ENCODE results near the gene PIGBOS1.
A peak's percentile ranks its signal among the peaks of the same experiment; 100 is the strongest.
"Not testable (repeated sequence)": the region's sequence is repeated elsewhere in the genome, so short reads cannot be mapped to it uniquely, and the experiment has no call there.

Gene PIGBOS1

DNA sequence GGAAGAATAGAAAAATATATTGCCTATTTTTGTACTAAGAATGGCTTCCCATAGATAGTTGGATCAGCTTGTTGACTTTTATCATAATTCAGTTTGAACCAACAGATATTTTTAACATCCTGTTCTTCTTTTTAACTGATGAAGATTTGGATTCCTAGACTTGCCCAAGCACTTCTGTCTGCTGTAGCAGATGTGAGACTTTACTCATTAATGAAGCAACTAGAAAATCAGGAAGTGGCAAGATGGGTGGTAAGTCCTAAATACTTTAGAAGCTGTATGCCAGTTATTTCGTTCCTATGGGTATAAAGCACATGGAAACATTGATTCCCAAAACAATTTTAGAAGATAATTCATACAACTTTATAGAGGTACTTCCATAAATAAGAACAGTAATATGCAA, 8.5 kb upstream of the PIGBOS1 start:
- ATAC-seq, result no peak
- Mint-ChIP-seq H3K4me3 (no peak overlapping the region), H3K27me3 (no peaks in the 10 kb centered on the region), H3K4me1 (peaks cover 10% of the 10 kb centered on the region), H3K9me3 (no peaks in the 10 kb centered on the region), H3K27ac (no peak overlapping the region)
- no peak for DNase-seq

DNA sequence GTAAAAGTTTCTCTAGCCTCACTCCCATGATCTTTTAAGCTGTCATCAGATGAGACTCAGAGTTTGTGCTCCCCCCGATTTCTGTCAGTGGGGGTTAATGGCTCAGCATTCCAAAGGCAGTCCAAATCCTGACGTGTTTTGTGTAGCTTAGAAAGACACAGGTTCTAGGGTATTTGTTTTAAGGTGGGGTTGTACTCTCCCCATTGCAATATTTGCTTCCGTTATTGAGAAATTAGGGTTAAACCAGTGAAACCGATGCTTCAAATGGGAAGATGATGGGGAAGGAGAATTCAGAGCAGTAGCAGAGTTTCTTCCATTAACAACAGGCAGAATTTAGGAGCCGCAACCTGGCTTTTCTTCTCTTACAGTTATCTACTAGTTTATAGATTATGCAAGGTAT, 3.5 kb upstream of the PIGBOS1 start:
- ATAC-seq (no peak), DNase-seq (no peak)
- Mint-ChIP-seq H3K4me3 (no peak overlapping the region), H3K4me1 (peaks cover 27% of the 10 kb centered on the region), H3K27me3 (no peaks in the 10 kb centered on the region), H3K9me3 (no peaks in the 10 kb centered on the region), H3K27ac (no peak overlapping the region)

DNA sequence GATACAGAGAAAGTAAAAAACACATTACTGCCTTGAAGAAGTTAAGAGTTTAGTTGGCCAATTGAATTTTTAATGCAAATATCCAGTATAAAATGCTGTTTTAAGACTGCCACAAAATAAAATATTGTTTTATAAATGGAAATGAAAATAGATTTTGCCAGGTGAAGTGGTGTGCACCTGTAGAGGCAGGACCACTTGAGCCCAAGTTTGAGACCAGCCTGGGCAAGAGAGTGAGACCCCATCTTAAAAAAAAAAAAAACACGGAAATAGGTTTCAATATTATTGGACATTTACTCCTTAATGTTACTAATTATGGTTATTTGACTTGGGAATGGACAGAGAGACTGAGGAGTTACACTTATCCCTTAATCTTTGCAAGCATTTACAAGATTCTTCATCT, 2.0 kb upstream of the PIGBOS1 start:
- Mint-ChIP-seq H3K4me3 (no peak overlapping the region), H3K4me1 (peaks cover 42% of the 10 kb centered on the region), H3K27ac (peak overlapping the region in 1 of 2 donors; percentile 42), H3K9me3 (no peaks in the 10 kb centered on the region), H3K27me3 (no peaks in the 10 kb centered on the region)
- DNase-seq (no peak), ATAC-seq (no peak)

DNA sequence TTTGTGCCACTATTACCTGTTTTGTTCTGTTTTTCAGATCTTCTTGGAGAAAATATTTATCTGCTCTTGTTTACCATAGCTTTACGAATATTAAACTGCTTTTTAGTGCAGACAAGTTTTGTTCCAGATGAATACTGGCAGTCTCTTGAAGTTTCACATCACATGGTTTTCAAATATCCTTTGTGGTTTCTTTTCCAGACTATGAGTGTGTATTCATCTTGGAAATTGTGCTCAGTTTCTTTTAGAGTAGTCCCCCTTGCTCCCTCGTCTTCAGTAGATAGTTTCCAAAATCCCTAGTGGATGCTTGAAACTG, 1.3 kb upstream of the PIGBOS1 start:
- H3K4me1 Mint-ChIP-seq, result peaks cover 50% of the 10 kb centered on the region
- no peaks in the 10 kb centered on the region for H3K9me3 Mint-ChIP-seq
- peak overlapping the region in 1 of 2 donors; percentile 52 for H3K27ac Mint-ChIP-seq

DNA sequence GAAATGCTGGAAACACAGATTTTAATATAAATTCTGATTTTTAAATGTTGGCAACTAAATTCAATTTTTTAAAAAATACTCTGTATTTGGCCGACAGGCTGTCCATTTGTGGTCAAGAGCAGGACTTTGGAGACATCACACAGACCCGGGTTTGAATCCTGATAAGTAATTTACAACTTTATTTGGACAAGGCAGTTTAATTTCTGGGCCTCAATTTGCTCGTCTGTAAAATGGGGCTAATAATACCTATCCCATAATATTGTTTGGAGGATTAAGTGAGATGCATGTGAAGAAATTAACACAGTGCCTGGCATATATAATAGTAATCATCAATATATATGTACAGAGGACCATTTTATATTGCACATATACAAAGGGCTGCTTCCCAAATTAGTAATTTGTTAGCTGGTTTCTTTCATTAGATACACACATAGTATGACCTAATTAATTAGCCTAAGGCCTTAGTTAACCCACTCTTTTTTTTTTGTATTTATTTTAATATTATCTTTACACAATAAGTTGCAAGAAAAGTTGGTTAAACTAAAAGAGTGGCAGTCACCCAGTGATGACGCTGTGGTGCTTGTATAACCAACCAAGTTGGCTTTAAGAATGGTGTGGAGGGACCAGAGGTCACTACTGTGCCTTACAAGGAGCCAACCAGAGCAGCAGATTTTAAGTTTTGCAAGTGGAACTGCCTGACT, 764 bp upstream of the PIGBOS1 start:
- H3K27me3 Mint-ChIP-seq, result no peaks in the 10 kb centered on the region
- peak overlapping the region; percentile 94 to 99 for H3K4me3 Mint-ChIP-seq
- ATAC-seq (no peak), DNase-seq (peak in 1 of 2 donors; percentile 1)
- H3K9me3 Mint-ChIP-seq, result no peaks in the 10 kb centered on the region
- H3K27ac Mint-ChIP-seq, result peak overlapping the region; percentile 99 to 100
- H3K4me1 Mint-ChIP-seq, result peaks cover 55% of the 10 kb centered on the region

More for the DNA sequence above, 1.3 kb upstream of the PIGBOS1 start:
- ATAC-seq (no peak), DNase-seq (no peak)
- Mint-ChIP-seq H3K4me3 (peak overlapping the region; percentile 58 to 94), H3K27me3 (no peaks in the 10 kb centered on the region)

DNA sequence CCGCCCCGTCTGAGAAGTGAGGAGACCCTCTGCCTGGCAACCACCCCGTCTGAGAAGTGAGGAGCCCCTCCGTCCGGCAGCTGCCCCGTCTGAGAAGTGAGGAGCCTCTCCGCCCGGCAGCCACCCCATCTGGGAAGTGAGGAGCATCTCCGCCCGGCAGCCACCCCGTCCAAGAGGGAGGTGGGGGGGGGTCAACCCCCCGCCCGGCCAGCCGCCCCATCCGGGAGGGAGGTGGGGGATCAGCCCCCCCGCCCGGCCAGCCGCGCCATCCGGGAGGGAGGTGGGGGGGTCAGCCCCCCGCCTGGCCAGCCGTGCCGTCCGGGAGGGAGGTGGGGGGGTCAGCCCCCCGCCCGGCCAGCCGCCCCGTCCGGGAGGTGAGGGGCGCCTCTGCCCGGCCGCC, 16.1 kb downstream of the PIGBOS1 start:
- not testable (repeated sequence) for DNase-seq, ATAC-seq, H3K27ac Mint-ChIP-seq, H3K4me1 Mint-ChIP-seq, H3K9me3 Mint-ChIP-seq, H3K4me3 Mint-ChIP-seq, H3K27me3 Mint-ChIP-seq

DNA sequence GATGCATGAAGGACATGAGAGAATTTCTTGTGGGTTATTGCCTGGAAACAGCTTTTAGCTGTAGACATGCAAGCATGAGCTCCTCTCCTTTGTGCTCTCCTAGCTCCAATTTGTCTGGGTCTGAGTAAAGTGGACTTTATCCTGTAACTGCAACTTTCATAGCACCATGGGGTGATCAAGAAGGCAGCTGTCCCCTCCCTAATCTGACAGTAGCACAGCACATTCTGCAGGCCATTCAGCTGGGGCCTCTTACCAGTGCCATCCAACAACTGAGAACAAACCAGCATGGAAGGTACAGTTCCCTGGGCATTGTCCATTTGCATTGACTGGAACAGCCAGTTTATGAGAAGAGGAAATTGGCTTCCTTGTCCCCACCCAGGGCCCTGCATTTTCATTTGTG, 21.6 kb downstream of the PIGBOS1 start:
- H3K9me3 Mint-ChIP-seq, result no peaks in the 10 kb centered on the region
- no peak overlapping the region for H3K4me3 Mint-ChIP-seq

DNA sequence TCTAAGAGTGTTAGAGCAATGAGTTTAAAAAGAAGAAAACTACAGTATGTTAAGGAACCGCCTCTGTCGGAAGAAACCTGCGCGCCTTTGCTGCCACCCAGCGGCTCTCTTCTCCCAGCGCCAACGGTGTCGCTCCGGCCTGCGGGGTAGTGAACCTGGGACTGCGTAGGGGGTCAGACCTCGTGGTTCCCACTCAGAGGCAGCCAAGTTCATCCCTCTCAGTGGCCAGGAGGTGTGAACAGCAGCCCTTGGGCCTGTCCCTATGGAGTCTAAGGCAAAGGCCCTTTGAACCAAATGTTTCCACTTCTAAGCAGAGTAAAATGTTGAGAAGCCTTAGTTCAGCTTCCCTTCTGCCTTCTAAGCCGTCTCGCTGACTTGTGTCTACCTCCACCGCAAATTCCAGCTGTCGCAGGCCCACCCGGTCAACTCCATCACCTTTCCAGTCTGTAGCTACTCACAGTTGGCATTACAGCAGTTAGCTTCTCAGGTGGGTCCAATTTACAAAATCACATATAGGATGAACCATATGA, 28.3 kb downstream of the PIGBOS1 start:
- Mint-ChIP-seq H3K4me3 (peak overlapping the region; percentile 95 to 96), H3K9me3 (no peaks in the 10 kb centered on the region), H3K4me1 (peaks cover 40% of the 10 kb centered on the region), H3K27ac (peak overlapping the region; percentile 95 to 99), H3K27me3 (no peaks in the 10 kb centered on the region)
- ATAC-seq (peak; percentile 81), DNase-seq (peak; percentile 78 to 87)

More for the DNA sequence above, 21.6 kb downstream of the PIGBOS1 start:
- ATAC-seq (no peak), DNase-seq (no peak)
- Mint-ChIP-seq H3K27me3 (no peaks in the 10 kb centered on the region), H3K27ac (no peak overlapping the region), H3K4me1 (no peaks in the 10 kb centered on the region)

DNA sequence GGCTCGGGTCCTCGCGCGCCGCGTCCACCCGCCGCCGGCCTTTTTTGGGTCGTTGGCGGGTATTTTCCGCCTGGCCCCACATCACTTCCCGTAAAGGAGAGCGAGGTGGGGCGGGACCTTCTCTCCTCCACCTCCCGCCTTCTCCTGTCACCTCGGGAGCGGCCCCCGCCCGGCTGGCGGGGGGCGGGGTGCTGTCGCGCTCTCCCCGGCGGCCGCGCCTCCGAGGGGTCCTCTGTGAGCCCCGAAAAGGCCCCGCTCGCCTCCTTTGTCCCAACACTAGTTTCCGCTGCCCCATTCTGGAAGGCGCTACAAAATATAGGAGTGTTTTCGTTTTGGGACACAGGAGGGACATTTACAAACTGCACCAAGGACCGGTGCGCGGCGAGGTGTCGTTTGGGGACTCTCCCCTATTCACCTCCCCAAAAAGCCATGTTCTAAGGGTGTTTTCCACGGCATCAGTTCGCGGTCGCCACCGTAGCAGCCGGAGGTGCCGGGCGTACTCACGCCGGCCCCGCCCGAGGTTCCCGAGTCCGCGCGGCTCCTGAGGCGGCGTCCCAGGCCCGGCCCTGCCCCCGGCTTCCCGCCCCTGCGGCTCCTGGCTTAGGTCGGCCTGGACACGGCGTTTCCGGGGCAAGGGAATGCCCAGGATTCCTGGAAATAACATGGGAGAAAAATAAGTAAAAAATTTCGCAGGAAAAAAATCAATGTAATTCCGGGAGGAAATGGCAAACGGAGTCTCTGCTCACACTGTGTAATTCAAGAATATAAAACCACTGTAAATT, 29.0 kb downstream of the PIGBOS1 start, which contains the start of gene RAB27A:
Gene RAB27A, minus strand, starts transcription at position 68 of the 782 bp plus-strand sequence. CDS start 54,879 bp downstream, outside the sequence.
- no peaks in the 10 kb centered on the region for H3K27me3 Mint-ChIP-seq
- H3K4me3 Mint-ChIP-seq, result peak within 1 kb of the TSS; percentile 95 to 96
- peak within 1 kb of the TSS; percentile 98 to 99 for H3K27ac Mint-ChIP-seq
- H3K4me1 Mint-ChIP-seq, result peaks cover 47% of the 10 kb centered on the region
- H3K9me3 Mint-ChIP-seq, result no peaks in the 10 kb centered on the region
- peak; percentile 88 for ATAC-seq
- peak; percentile 83 to 87 for DNase-seq

DNA sequence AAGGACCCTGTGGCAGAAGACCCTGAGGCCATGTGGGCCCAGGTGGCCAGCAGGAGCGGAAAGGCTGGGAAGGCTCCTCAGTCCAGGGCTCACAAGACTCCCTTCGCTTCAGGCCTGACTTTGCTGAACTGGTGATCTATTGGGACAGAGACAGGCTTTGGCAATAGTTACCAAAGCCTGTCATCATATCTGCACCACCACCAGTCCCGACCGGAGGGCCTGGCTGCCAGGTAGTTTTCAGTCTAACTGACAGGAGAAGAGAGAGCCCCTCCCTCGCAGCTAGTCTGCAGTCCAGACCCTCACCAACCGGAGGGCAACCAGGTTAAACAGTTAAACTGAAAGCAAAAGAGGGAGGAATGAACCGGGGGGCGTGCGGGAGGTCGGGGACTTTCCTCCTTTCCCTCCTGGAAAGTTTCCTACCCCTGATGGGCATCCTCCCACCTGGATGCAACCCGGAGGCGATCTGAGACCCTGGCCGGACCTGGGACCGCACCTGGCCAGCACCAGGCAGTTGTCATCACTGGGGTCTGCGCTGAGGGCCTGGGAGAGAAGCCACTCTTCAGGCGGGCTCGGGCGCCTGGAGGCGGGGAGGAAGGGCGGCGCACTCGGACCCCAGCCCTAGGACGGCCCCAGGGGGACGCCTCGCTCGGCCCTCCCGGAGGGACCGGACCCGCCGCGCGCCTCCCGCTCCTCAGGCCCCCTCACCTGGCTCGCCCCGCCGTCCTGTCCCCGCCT, 29.7 kb downstream of the PIGBOS1 start:
- H3K9me3 Mint-ChIP-seq, result no peaks in the 10 kb centered on the region
- peak; percentile 36 to 65 for DNase-seq
- H3K4me1 Mint-ChIP-seq, result peaks cover 55% of the 10 kb centered on the region
- H3K27me3 Mint-ChIP-seq, result no peaks in the 10 kb centered on the region
- H3K4me3 Mint-ChIP-seq, result peak overlapping the region; percentile 95 to 96
- ATAC-seq, result peak; percentile 61
- peak overlapping the region; percentile 98 to 99 for H3K27ac Mint-ChIP-seq

DNA sequence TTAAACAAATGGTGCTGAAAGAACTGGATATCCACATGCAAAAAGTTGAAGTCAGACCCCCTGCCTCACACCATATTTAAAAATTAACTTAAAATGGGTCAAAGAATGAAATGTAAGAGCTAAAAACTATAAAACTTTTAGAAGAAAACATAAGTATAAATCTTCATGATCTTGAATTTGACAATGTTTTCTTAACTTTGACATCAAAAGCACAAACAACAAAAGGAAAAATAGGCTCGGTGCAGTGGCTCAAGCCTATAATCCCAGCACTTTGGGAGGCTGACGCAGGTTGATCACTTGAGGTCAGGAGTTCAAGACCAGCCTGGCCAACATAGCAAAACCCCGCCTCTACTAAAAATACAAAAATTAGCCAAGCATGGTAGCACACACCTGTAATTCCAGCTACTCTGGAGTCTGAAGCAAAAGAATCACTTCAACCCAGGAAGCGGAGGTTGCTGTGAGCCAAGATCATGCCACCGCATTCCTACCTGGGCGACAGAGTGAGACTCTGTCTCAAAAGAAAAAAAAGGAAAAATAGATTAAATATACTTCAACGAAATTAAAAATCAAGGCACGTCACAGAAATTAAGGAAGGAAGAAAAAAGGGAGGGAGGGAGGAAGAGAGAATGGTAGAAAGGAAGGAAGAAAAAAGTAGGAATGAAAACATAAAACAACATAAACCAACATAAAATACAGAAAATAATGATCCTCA, 30.8 kb downstream of the PIGBOS1 start:
- Mint-ChIP-seq H3K27ac (peak overlapping the region; percentile 98 to 99), H3K27me3 (no peaks in the 10 kb centered on the region), H3K9me3 (no peaks in the 10 kb centered on the region), H3K4me1 (peaks cover 65% of the 10 kb centered on the region), H3K4me3 (peak overlapping the region; percentile 95 to 96)
- no peak for DNase-seq
- ATAC-seq, result no peak

DNA sequence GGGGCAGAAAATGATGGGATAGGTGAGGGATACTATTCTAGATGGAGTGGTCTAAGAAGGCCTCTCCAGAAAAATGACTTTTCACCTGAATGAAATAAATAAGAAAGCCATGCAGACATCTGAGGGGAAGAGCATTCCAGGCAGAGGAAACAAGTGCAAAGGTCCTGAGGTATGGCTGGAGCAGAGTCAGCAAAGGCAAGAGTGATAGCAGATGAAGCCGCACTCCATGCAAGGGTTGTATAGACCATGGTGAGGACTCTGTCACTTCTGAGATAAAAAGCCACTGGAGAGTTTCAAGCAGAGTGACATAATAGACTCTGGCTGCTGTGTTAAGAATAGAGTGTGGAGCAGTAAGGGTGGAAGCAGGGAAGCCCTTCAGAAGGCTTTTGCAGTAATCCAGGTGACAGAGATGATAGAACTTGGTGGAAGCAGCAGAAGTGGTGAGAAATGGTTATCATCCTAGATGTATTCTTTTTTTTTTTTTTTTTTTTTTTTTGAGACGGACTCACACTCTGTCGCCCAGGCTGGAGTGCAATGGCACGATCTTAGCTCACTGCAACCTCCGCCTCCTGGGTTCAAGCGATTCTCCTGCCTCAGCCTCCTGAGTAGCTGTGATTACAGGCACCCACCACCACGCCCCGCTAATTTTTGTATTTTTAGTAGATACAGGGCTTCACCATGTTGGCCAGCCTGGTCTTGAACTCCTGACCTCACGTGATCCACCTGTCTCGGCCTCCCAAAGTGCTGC, 32.3 kb downstream of the PIGBOS1 start:
- H3K9me3 Mint-ChIP-seq, H3K27me3 Mint-ChIP-seq, DNase-seq, ATAC-seq: not testable (repeated sequence)
- Mint-ChIP-seq H3K4me1 (peaks cover 80% of the 10 kb centered on the region), H3K27ac (peak overlapping the region in 1 of 2 donors; percentile 47), H3K4me3 (peak overlapping the region; percentile 95 to 96)

DNA sequence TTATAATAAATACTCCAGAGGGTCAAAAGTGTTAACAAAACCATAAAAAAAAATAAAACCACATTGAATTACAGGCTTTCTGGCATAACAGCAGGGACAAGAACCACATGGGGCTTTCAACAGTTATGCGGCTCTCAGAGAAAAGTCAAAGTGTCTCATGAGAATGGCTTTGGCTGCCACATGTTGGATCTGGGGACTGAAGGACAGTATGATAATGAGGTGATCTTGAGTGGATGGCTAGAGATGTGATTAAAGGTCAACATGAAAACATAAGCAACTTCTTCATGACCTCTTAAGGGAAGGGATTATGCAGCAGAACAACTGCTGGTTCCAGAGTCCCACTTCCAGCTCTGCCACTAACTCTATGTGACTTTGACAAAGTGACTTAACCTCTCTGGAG, 34.5 kb downstream of the PIGBOS1 start:
- ATAC-seq, result no peak
- Mint-ChIP-seq H3K27me3 (no peaks in the 10 kb centered on the region), H3K4me3 (peak overlapping the region; percentile 3 to 95), H3K4me1 (peaks cover 95% of the 10 kb centered on the region), H3K9me3 (no peaks in the 10 kb centered on the region), H3K27ac (peak overlapping the region in 1 of 2 donors; percentile 4)
- DNase-seq, result no peak

DNA sequence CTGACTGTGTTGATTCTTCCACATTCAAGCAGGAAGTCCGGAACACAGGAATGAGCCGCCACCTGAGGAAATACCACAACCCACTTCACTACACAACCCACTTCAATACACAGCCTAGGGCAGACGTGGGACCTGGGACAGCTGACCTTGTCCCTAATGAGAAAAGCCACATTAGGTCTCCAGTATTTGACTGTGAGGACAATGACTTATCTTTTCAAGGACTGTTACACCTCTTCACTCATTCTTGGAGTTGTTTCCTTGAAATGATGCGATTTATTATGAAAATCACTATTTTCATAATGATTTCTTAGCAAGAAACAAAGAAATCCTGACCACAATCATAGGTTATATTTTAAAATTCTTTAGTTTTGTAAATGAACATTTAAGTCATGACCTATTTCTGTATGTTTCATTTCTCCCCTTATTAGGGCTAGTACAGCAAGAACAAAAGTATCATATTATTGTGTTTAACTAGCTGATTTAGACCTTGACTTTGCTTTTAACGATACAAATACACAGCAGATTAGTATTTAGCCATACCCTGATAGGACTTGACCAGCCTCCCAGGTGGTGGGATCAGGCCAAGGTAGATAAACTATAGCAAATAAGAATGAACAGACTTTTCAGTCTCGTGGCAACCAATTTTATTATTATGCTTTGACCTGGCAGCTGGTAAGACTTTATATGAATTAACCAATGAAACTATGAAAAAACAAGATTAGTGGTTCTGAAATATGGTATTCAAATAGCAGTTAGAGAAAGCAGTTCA, 35.4 kb downstream of the PIGBOS1 start:
- H3K27me3 Mint-ChIP-seq, result no peaks in the 10 kb centered on the region
- H3K27ac Mint-ChIP-seq, result peak overlapping the region; percentile 42 to 91
- no peaks in the 10 kb centered on the region for H3K9me3 Mint-ChIP-seq
- ATAC-seq (no peak), DNase-seq (no peak)
- H3K4me1 Mint-ChIP-seq, result peaks cover 100% of the 10 kb centered on the region
- peak overlapping the region; percentile 77 to 95 for H3K4me3 Mint-ChIP-seq

Measured in stimulated activated naive CD8-positive, alpha-beta T cell treated with anti-CD3 and anti-CD28 coated beads, Interleukin-15, amount 100 ng/mL, for 72 hours (primary cell).